Naive B cell (primary cell): ENCODE results near the gene ZAP70. TPM values are rescaled to one million over a fixed set of nuclear protein-coding genes. Genes with fewer than 3 reads are reported as not detected.
"Not testable (repeated sequence)": the region's sequence is repeated elsewhere in the genome, so short reads cannot be mapped to it uniquely, and the experiment has no call there.

ENCODE experiments used
- ATAC-seq, 2 donors: fragments of 150-1000 bp; cut with Tn5 transposase; 2 replicates each; pipeline ENCODE4 v1.10.0; 2021; ENCODE audit warnings: low read depth in 2 of 2, mild to moderate bottlenecking in 2 of 2, moderate library complexity in 2 of 2
- DNase-seq: peaks from one replicate; pipeline ENCODE4 v3.0.0; 2022
- H3K27ac Mint-ChIP-seq, 6 donors: one replicate each; pipeline ENCODE4 v1.8.0; 2020 to 2022; ENCODE audit warnings: mild to moderate bottlenecking in 6 of 6, mixed read lengths in 6 of 6, moderate library complexity in 5 of 6, inconsistent platforms in 2 of 6
- H3K27me3 Mint-ChIP-seq, 3 donors: one replicate each; pipeline ENCODE4 v1.8.0; 2021 to 2022; ENCODE audit warnings: mixed read lengths in 3 of 3, mild to moderate bottlenecking in 1 of 3
- H3K36me3 Mint-ChIP-seq, 2 donors: one replicate each; pipeline ENCODE4 v1.8.0; 2020 to 2022; ENCODE audit warnings: mixed read lengths in 2 of 2, inconsistent platforms in 1 of 2, mild to moderate bottlenecking in 1 of 2
- H3K4me1 Mint-ChIP-seq, 3 donors: one replicate each; pipeline ENCODE4 v1.8.0; 2020 to 2022; ENCODE audit warnings: mixed read lengths in 3 of 3, inconsistent platforms in 1 of 3, mild to moderate bottlenecking in 1 of 3, moderate library complexity in 1 of 3
- H3K4me3 Mint-ChIP-seq, 8 donors: one replicate each; pipeline ENCODE4 v1.8.0; 2020 to 2022; ENCODE audit warnings: mild to moderate bottlenecking in 8 of 8, mixed read lengths in 8 of 8, moderate library complexity in 8 of 8, inconsistent platforms in 2 of 8
- H3K9me3 Mint-ChIP-seq, 7 donors: one replicate each; pipeline ENCODE4 v1.8.0; 2020 to 2022; ENCODE audit warnings: mixed read lengths in 7 of 7, mild to moderate bottlenecking in 5 of 7, inconsistent platforms in 2 of 7, moderate library complexity in 1 of 7
- polyA plus RNA-seq, 6 donors: library from polyadenylated mRNA; unstranded; fragments of 300-500 nt; fragmentation: Illumina TruSeq; gene quantifications; one replicate each; pipeline ENCODE4 v1.2.3, GENCODE V29; 2021; ENCODE audit warnings: low read depth in 6 of 6

Gene ZAP70
- polyA plus RNA-seq = 1 to 10 TPM; 1.6 to 3.6 (median 2.6) TPM

DNA sequence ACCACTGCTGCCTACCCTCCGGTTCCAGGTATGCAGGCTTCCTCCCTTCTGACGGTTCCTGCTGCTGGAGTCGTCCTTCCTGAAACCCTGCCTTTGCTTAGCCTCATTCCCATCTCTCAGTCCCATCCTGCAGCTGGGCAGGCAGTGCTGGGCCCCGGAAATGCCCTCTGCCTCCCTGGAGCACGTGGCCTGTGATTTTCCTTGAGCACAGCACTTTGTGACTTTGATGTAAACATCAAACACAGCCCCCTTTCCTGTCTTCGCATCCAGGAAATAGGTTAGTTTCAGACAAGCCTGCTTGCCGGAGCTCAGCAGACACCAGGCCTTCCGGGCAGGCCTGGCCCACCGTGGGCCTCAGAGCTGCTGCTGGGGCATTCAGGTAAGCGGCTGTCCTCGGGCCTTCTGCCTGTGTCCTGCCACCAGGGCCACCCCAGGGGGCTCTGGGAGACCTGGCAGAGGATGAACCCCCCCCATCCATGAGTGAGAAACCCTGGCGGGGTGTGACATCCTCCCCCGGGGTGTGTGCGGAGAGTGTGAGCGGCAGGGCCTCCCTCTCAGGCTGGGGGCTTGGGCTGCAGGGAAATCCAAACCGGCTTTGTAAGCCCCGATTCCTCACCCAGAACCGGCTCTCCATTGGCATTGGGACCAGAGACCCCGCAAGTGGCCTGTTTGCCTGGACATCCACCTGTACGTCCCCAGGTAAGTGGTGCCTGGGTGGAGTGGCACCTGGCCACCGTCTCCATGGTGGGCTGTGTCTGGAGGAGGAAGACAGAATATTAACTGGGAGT, at the start of gene ZAP70:
Gene ZAP70 (plus strand): TSS at position 281 of the 788 bp plus-strand sequence. CDS start 10,461 bp downstream, outside the sequence.
- ATAC-seq = peak; percentile 44 to 47

DNA sequence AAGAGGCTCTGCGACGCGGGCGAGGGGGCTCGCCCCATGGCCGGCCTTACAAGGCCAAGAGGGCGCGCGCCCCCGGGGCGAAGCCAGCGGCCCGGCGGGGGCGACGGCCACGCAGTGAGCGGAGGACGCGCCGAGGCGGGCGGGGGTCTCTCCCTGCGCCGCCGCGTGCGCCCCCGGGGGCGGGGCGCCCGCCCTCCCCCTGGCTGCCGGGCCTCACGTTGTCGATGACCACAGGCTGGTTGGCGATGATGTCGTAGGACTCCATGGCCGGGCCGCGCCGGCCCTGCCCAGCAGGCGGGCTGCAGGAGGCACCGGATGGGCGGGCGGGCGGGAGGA, 49.8 kb upstream of the ZAP70 start:
- DNase-seq = no peak
- H3K27ac Mint-ChIP-seq = peak overlapping the region in 3 of 6 donors; percentile 83 to 97 (median 95)
- H3K27me3 Mint-ChIP-seq = no peaks in the 10 kb centered on the region
- H3K4me3 Mint-ChIP-seq = peak overlapping the region; percentile 88 to 98 (median 94)
- no peaks in the 10 kb centered on the region for H3K9me3 Mint-ChIP-seq
- ATAC-seq = no peak
- peaks cover 24 to 43% (median 30%) of the 10 kb centered on the region in 3 donors for H3K4me1 Mint-ChIP-seq
- peaks cover 0 to under 1% of the 10 kb centered on the region in 2 donors for H3K36me3 Mint-ChIP-seq

More for the DNA sequence above, at the start of gene ZAP70:
- Mint-ChIP-seq H3K27me3 (peaks cover 0 to 7% (median 6%) of the 10 kb centered on the region in 3 donors), H3K4me3 (peak within 1 kb of the TSS in 7 of 8 donors; percentile 48 to 74 (median 65)), H3K9me3 (no peaks in the 10 kb centered on the region), H3K4me1 (peaks cover 35 to 47% (median 43%) of the 10 kb centered on the region in 3 donors), H3K27ac (peak within 1 kb of the TSS; percentile 57 to 96 (median 90)), H3K36me3 (no peaks in the 10 kb centered on the region)
- peak; percentile 12 for DNase-seq

DNA sequence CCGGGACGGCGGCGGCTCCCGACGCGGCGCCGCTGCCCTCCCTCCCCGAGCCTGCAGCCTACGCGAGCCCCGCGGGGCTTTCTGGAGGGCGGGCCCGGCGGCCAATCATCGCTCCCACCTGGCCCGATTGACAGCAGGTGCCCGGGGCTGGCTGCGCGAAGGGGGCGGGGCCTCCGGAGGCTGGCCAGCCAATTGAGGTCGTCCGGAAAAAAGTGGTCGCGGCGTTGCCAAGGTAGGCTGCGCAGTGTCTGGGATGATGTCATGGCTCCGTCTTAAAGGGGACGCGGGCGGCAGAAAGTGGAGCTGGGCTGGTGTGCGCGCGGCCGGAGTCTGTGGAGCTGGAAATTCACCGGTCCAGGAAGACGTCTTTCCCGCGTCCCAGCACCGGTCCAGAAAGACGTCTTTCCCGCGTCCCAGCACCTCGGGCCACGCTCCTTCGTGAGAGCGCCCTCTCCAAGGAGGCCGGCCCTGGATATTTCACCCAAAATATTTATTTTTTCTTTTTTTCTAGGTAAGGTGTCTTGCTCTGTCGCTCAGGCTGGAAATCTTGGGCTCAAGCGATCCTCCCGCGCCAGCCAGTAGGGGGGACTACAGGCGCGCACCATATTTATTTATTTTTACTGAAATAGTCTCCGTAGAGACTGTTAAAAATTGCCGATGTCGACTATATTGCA, 49.3 kb upstream of the ZAP70 start, which contains the start of gene ACTR1B:
Gene ACTR1B (minus strand): TSS at position 83 of the 674 bp plus-strand sequence. CDS start 154 bp downstream, outside the sequence.
- no peaks in the 10 kb centered on the region for H3K9me3 Mint-ChIP-seq
- H3K27ac Mint-ChIP-seq = peak within 1 kb of the TSS; percentile 97 to 99 (median 98)
- DNase-seq = peak; percentile 98
- H3K36me3 Mint-ChIP-seq = no peaks in the 10 kb centered on the region
- no peaks in the 10 kb centered on the region for H3K27me3 Mint-ChIP-seq
- peak; percentile 83 for ATAC-seq
- H3K4me3 Mint-ChIP-seq = peak within 1 kb of the TSS; percentile 89 to 98 (median 96)
- H3K4me1 Mint-ChIP-seq = peaks cover 24 to 43% (median 30%) of the 10 kb centered on the region in 3 donors

DNA sequence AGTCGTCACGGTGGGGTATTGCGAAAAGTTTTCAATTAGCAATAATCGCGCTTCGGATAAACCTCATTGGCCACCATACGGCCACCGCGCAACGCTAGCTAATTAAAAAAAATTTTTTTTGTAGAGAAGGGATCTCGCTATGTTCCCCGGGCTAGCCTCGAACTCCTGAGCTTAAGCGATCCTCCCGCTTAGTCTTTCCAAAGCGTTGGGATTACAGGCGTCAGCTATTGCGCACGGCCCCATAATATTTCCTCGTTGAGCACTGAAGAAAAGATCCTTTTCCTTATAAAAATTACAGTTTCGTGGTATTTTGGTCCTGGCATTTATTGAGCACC, 48.8 kb upstream of the ZAP70 start:
- no peaks in the 10 kb centered on the region for H3K9me3 Mint-ChIP-seq
- H3K36me3 Mint-ChIP-seq = no peaks in the 10 kb centered on the region
- no peaks in the 10 kb centered on the region for H3K27me3 Mint-ChIP-seq
- no peak for ATAC-seq
- H3K4me1 Mint-ChIP-seq = peaks cover 24 to 42% (median 30%) of the 10 kb centered on the region in 3 donors
- no peak for DNase-seq
- peak overlapping the region; percentile 89 to 98 (median 96) for H3K4me3 Mint-ChIP-seq
- peak overlapping the region; percentile 97 to 99 (median 98) for H3K27ac Mint-ChIP-seq

DNA sequence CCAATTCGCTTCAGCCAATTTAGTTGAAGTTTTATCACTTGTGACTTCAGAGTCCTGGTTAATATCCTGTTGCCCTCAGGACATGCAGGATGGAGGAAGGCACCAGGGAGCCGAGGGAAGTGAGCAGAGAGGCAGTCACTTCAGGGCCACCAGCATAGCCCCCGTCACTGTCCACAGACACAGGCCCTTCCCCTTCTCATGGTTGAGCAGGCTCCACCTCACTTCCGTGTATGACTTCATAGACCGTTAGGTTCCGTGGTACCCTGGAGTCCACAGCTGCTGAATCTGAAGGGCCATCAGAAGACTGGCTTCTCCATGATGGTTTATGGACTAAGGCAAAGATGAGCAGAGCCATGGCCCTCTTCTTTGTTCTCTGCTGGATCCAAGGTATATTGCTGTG, 43.9 kb upstream of the ZAP70 start, which contains the start of gene C2orf92:
Gene C2orf92 (plus strand): TSS at position 266 of the 400 bp plus-strand sequence. CDS start 76 bp downstream, at position 342.
- peak within 1 kb of the TSS in 1 of 6 donors; percentile 52 for H3K27ac Mint-ChIP-seq
- H3K27me3 Mint-ChIP-seq = no peaks in the 10 kb centered on the region
- ATAC-seq (peak; percentile 65 to 72), DNase-seq (no peak)
- H3K36me3 Mint-ChIP-seq = no peaks in the 10 kb centered on the region
- H3K4me3 Mint-ChIP-seq = peak within 1 kb of the TSS in 2 of 8 donors; percentile 12 to 22
- H3K4me1 Mint-ChIP-seq = peaks cover 0 to 8% (median 4%) of the 10 kb centered on the region in 3 donors
- H3K9me3 Mint-ChIP-seq = no peaks in the 10 kb centered on the region

DNA sequence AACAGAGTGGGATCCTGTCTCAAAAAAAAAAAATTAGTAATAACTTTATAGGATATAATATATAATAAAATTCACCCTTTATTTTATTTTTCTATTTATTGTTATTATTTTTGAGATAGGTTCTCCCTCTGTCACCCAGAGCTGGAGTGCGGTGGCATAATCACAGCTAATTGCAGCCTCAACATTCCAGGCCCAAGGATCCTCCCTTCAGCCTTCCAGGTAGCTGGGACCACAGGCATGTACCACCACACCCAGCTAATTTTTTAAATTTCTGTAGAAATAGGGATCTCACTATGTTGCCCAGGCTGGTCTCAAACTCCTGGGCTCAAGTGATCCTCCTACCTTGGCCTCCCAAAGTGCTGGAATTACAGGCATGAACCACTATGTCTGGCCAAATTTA, 42.9 kb upstream of the ZAP70 start:
- H3K27me3 Mint-ChIP-seq = no peaks in the 10 kb centered on the region
- no peak for DNase-seq
- no peak overlapping the region for H3K4me3 Mint-ChIP-seq
- H3K27ac Mint-ChIP-seq = no peak overlapping the region
- no peaks in the 10 kb centered on the region for H3K9me3 Mint-ChIP-seq
- H3K36me3 Mint-ChIP-seq = no peaks in the 10 kb centered on the region
- ATAC-seq = no peak
- H3K4me1 Mint-ChIP-seq = peaks cover 0 to 4% (median 4%) of the 10 kb centered on the region in 3 donors

DNA sequence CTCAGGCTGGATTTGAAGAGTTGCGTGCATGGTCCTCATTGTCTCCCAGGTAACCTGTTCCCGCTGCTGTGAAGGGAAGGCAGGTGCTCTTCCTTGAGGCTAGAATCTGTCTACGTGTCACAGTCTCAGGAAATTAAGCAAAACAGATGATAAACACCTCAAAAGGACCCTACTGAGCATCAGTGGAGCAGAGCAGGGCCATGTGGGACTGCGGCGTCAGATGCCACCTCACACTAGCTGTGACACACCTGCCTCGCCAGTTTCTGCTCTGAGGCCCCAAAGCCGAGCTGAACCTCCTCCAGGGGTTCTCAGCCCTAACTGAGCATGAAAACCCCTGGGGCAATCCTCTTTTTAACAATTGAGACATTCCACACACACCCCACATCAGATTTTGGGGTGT, 41.9 kb upstream of the ZAP70 start:
- Mint-ChIP-seq H3K27me3 (no peaks in the 10 kb centered on the region), H3K27ac (no peak overlapping the region), H3K4me3 (no peak overlapping the region), H3K9me3 (no peaks in the 10 kb centered on the region), H3K4me1 (peaks cover 0 to 4% (median 4%) of the 10 kb centered on the region in 3 donors), H3K36me3 (no peaks in the 10 kb centered on the region)
- ATAC-seq (no peak), DNase-seq (no peak)

DNA sequence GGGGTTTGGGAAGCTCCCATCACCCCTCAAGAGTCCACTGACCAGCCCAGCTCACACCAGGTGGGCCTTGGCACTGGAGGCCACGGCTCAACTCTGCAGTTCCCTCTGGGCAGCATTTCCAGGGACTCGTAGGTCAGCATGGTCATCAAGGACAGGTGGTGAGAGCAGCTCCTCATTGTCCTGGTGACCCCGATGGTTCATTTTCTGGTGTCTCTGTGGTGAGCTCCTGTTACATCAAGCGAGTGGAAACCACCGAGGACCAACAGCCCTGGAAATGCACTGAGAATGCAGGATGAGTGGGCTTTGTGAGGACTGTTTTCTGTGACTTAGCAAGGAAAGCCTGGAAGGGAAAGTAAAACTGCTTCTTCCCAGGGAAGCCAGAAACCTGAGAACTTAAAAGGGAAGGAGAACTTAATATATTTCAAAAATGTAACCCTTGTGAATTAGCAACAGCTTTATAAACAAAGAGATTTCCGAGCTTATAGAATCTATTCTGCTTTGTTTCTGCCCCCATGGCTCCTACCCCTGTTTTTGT, 40.7 kb upstream of the ZAP70 start:
- ATAC-seq, H3K27ac Mint-ChIP-seq, DNase-seq, H3K4me3 Mint-ChIP-seq, H3K4me1 Mint-ChIP-seq, H3K27me3 Mint-ChIP-seq, H3K36me3 Mint-ChIP-seq, H3K9me3 Mint-ChIP-seq: not testable (repeated sequence)

DNA sequence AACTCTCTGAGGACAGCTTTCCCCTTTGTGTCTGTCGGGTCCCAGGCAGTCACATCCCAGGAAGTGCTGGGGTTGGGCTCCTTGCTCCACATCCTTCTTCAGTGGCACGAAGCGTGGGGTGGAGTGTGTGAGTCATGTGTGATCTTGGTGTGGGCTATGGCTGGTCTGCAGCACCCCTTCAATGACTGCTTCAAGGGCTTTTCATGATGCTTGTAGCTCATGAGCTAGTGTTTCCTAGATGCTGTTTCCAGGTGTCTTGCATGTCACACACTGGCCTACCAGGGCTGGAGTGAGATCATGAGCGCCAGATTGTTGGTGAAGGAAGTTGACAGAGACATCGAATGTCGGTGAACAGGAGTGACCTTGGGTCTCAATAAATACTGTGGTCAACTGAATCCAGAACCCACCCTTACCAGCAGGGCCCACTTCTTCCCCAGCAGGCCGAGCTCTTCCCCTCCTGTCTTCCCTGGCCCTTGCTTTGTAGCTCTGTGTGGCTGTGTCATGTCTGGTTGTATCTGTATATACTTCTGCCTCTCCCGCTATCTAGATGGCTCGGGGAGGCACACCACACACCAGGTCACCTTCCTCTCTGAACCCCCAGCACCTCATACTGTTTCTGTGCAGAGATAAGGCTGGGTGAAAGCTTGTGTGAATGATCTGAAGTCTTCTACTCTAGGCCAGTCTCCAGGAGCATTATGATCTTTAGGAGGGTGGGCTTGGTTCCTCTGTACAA, 40.0 kb upstream of the ZAP70 start:
- H3K4me3 Mint-ChIP-seq = no peak overlapping the region
- no peak for DNase-seq

DNA sequence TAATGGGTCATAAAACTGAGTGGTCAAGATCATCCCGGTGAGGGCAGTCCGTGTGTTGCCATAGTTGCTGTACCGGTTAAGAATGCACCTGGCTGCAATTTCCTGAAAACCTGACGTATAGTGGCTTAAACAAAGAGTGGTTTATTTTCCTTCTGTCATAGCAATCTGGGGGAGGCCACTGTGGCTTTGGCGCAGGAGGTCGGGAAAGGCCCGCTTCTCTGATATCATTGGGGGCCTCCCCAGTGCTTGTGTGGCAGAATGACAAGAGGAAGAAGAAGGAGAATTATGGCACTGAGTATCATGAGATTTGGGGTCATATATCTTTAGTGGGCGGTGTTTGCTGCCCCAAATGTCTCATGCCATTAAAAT, 39.5 kb upstream of the ZAP70 start:
- Mint-ChIP-seq H3K4me1 (peaks cover 0 to 4% (median 0%) of the 10 kb centered on the region in 3 donors), H3K36me3 (peaks cover 0 to 4% of the 10 kb centered on the region in 2 donors), H3K27ac (no peak overlapping the region), H3K9me3 (no peaks in the 10 kb centered on the region), H3K27me3 (no peaks in the 10 kb centered on the region), H3K4me3 (no peak overlapping the region)
- DNase-seq (no peak), ATAC-seq (peak in 1 of 2 donors; percentile 18)

More for the DNA sequence above, 40.0 kb upstream of the ZAP70 start:
- Mint-ChIP-seq H3K9me3 (no peaks in the 10 kb centered on the region), H3K4me1 (peaks cover 0 to 4% (median 0%) of the 10 kb centered on the region in 3 donors), H3K36me3 (peaks cover 0 to 4% of the 10 kb centered on the region in 2 donors), H3K27ac (peak overlapping the region in 1 of 6 donors; percentile 57), H3K27me3 (no peaks in the 10 kb centered on the region)
- no peak for ATAC-seq

DNA sequence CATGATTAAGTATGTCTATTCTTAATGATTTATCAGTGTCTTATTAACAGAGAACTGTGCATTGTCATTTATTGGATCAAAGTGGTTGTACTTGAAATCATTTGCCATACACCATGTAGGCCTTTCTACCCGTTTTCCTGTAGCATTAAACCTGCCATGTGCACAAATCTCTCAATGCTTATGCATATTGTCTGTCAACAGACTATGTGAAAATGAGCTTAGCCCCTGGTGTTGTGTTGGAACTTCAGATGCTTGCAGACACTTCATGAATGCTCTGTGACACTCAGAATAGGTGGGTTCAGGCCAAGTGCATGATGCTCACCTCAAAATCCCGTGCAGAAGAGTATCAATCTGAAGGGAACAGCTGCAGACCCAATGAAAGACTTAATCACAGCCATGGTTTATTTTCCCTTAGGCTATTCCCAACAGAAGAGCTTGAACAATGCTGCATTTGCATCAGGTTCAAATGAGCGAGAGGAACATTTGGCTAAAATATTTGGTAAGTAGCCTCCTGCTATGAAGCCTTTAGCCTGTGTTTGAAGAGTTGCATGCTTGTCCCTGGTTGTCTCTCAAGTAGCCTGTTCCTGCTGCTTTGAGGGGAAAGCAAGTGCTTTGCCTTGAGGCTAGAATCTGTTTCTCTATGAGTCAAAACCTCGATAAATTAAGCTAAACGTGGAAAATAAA, 37.8 kb upstream of the ZAP70 start:
- Mint-ChIP-seq H3K36me3 (peaks cover 0 to 4% of the 10 kb centered on the region in 2 donors), H3K4me3 (no peak overlapping the region), H3K27ac (no peak overlapping the region), H3K9me3 (peaks cover 0 to 4% (median 0%) of the 10 kb centered on the region in 7 donors), H3K4me1 (peaks cover 0 to 4% (median 0%) of the 10 kb centered on the region in 3 donors), H3K27me3 (no peaks in the 10 kb centered on the region)
- no peak for DNase-seq
- no peak for ATAC-seq

DNA sequence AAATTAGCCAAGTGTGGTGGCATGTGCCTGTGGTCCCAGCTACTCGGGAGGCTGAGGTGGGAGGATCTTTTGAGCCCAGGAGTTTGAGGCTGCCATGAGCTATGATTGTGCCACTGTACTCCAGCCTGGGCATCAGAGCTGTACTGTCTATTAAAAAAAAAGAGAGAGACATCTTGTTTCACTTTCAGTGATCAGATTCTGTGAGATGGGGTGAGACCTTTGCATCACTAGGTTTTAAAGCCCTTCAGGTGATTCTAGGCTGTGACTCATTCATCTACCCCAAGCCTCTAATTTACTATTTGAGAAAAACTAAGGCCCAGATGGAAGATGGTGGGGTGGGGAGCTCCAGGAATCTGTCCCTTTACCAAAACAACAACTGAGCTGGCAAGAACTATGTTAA, 36.8 kb upstream of the ZAP70 start:
- DNase-seq (no peak), ATAC-seq (no peak)
- no peaks in the 10 kb centered on the region for H3K27me3 Mint-ChIP-seq
- H3K9me3 Mint-ChIP-seq = peaks cover 0 to 4% (median 0%) of the 10 kb centered on the region in 7 donors
- H3K4me1 Mint-ChIP-seq = peaks cover 0 to 4% (median 0%) of the 10 kb centered on the region in 3 donors
- H3K36me3 Mint-ChIP-seq = peaks cover 0 to 4% of the 10 kb centered on the region in 2 donors
- H3K4me3 Mint-ChIP-seq = no peak overlapping the region
- H3K27ac Mint-ChIP-seq = no peak overlapping the region
